ENCODE measurements around the gene NOXA1.
A peak's percentile ranks its signal among the peaks of the same experiment; 100 is the strongest.

NOXA1 gene

DNA sequence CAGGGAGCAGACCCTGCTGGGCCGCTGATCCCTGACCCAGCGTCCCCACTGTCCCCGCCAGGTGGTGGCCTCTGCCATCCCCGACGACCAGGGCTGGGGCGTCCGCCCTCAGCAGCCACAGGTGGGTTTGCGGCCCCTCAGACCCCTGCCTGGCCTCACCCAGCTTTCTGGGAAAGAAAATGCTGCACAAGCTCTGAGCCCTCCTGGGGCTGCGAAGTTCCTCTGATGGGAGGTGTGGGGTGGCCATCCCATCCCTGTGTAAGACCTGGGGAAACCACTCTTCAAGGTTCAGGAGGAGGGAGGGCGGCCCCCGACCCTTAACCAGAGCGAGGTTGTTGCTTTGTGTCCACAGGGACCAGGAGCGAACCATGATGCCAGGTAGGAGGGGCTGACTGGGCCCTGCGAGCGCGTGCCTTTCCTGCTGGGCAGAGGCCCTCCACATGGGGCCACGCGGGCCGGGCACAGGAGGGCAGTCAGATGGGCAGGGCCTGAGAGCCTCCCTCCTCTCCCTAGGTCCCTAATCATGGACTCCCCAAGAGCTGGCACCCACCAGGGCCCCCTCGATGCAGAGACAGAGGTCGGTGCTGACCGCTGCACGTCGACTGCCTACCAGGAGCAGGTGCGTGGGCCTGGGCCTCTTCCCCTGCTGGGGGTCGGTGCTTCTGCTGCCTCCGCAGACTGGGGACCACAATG, 7.7 kb downstream of the NOXA1 start:
- peaks cover 95% of the 10 kb centered on the region for H3K4me1 ChIP-seq
- TF ChIP-seq Cebpa-rat (IDR thresholded peaks at IDR 0.05): no peak
- 0 out of 2 replicates have a peak, but pooled peaks cover 6% of the 10 kb centered on the region for H4K20me1 ChIP-seq
- H3K4me3 ChIP-seq: peak overlapping the region; percentile 54; the same call in 1 of the 2 replicates
- peaks cover 5% of the 10 kb centered on the region; the same call in 1 of the 2 replicates for H3K27me3 ChIP-seq
- H3K36me3 ChIP-seq: no peaks in the 10 kb centered on the region
- H3K9me3 ChIP-seq: no peaks in the 10 kb centered on the region
- peak overlapping the region; percentile 68 for H3K27ac ChIP-seq
- H3K9ac ChIP-seq: peak overlapping the region; percentile 48
- peak overlapping the region; percentile 94 for H3K4me2 ChIP-seq

DNA sequence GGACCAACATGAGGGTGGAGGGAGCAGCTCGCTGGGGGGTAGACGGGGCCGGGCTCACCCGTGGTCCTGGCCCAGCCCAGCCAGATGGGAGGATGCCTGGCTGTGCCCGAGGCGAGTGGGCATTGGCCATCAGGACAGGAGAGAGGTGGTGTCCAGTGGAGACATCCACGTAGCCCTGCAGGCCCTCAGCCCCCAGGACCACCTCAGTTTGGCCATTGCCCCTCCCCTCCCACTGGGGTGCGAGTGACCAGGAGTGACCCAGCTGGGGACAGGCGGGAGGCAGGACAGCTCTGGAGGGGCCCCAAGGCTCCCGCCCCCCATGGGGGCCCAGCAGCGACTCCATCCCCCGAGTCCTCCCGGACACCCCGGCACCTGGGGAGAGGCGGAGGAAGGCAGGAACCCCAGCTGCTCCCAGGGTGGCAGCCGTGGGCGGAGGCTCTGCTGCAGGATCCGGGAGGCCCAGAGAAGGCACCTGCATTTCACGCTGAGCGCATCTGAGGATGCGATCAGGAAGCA, 8.3 kb downstream of the NOXA1 start:
- no peak for TF ChIP-seq Cebpa-rat (IDR thresholded peaks at IDR 0.05)
- Histone ChIP-seq H3K4me2 (peak overlapping the region; percentile 94), H3K27me3 (peaks cover under 1% of the 10 kb centered on the region; the same call in 1 of the 2 replicates), H3K27ac (peak overlapping the region; percentile 68), H3K4me1 (peaks cover 95% of the 10 kb centered on the region), H3K36me3 (no peaks in the 10 kb centered on the region), H3K9ac (peak overlapping the region; percentile 48; the same call in 1 of the 2 replicates), H3K4me3 (peak overlapping the region; percentile 54; the same call in 1 of the 2 replicates), H4K20me1 (0 out of 2 replicates have a peak, but pooled peaks cover 6% of the 10 kb centered on the region), H3K9me3 (no peaks in the 10 kb centered on the region)

DNA sequence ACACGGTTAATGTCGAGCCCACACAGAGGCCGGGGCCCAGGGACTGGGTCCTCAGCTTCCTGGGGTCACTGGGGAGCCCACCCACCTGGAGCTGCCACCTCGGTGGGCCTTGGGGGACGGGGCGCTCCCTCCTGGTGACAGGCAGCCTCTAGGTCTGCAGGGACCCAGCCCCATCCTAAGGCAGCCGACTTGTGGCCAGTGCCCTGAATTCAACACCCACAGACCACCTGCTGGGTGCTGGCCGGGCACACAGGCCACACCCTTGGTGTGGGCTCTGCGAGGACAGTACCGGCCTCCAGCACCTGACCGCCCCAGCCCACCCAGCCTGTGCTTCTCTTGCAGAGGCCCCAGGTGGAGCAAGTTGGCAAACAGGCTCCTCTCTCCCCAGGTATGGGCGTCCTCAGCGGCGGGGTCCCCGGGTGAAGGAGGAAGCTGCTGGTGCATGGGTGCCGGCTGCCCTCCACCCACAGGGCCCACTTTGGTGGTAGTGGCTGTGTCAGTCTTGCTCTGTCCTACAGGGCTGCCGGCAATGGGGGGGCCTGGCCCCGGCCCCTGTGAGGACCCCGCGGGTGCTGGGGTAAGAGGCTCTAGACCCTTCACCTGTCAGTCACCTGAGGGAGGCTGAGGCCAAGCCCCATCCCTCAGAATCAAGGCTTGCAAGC, 9.6 kb downstream of the NOXA1 start:
- no peaks in the 10 kb centered on the region for H3K27me3 ChIP-seq
- no peaks in the 10 kb centered on the region for H3K36me3 ChIP-seq
- peak overlapping the region; percentile 31; the same call in 1 of the 2 replicates for H3K27ac ChIP-seq
- H4K20me1 ChIP-seq: 0 out of 2 replicates have a peak, but pooled peaks cover 6% of the 10 kb centered on the region
- H3K4me2 ChIP-seq: peak overlapping the region; percentile 94
- H3K9me3 ChIP-seq: no peaks in the 10 kb centered on the region
- no peak overlapping the region for H3K4me3 ChIP-seq
- TF ChIP-seq Cebpa-rat (IDR thresholded peaks at IDR 0.05): no peak
- H3K4me1 ChIP-seq: peaks cover 99% of the 10 kb centered on the region
- no peak overlapping the region for H3K9ac ChIP-seq

GRCh38 chr9:137433349-137433915, 10.2 kb downstream of the NOXA1 start:
- no peaks in the 10 kb centered on the region for H3K36me3 ChIP-seq
- no peak for TF ChIP-seq Cebpa-rat (IDR thresholded peaks at IDR 0.05)
- no peaks in the 10 kb centered on the region for H3K9me3 ChIP-seq
- H3K4me2 ChIP-seq: peak overlapping the region; percentile 94
- H4K20me1 ChIP-seq: 0 out of 2 replicates have a peak, but pooled peaks cover 6% of the 10 kb centered on the region
- H3K9ac ChIP-seq: no peak overlapping the region
- no peaks in the 10 kb centered on the region for H3K27me3 ChIP-seq
- H3K27ac ChIP-seq: peak overlapping the region; percentile 31
- no peak overlapping the region for H3K4me3 ChIP-seq
- peaks cover 99% of the 10 kb centered on the region for H3K4me1 ChIP-seq

- no peaks in the 10 kb centered on the region for H3K9me3 ChIP-seq
- no peak overlapping the region for H3K9ac ChIP-seq
- H3K4me3 ChIP-seq: no peak overlapping the region
- H3K4me2 ChIP-seq: peak overlapping the region; percentile 94
- H3K27me3 ChIP-seq: no peaks in the 10 kb centered on the region
- 0 out of 2 replicates have a peak, but pooled peaks cover 6% of the 10 kb centered on the region for H4K20me1 ChIP-seq
- TF ChIP-seq Cebpa-rat (IDR thresholded peaks at IDR 0.05): no peak
- no peaks in the 10 kb centered on the region for H3K36me3 ChIP-seq
- peaks cover 98% of the 10 kb centered on the region for H3K4me1 ChIP-seq
- H3K27ac ChIP-seq: peak overlapping the region; percentile 31; the same call in 1 of the 2 replicates
These were observed 10.8 kb downstream of the NOXA1 start for GRCh38 chr9:137433916-137434431.

GRCh38 chr9:137434498-137435380, 11.5 kb downstream of the NOXA1 start:
- Histone ChIP-seq H3K9ac (no peak overlapping the region), H3K36me3 (no peaks in the 10 kb centered on the region), H3K4me2 (peak overlapping the region; percentile 94), H4K20me1 (0 out of 2 replicates have a peak, but pooled peaks cover 6% of the 10 kb centered on the region), H3K27me3 (no peaks in the 10 kb centered on the region), H3K9me3 (no peaks in the 10 kb centered on the region), H3K27ac (no peak overlapping the region; the same call in 1 of the 2 replicates), H3K4me3 (no peak overlapping the region), H3K4me1 (peaks cover 91% of the 10 kb centered on the region)
- TF ChIP-seq Cebpa-rat (IDR thresholded peaks at IDR 0.05): no peak

GRCh38 chr9:137435381-137435891, 12.2 kb downstream of the NOXA1 start:
- H3K36me3 ChIP-seq: no peaks in the 10 kb centered on the region
- no peaks in the 10 kb centered on the region for H3K27me3 ChIP-seq
- no peak for TF ChIP-seq Cebpa-rat (IDR thresholded peaks at IDR 0.05)
- H3K9me3 ChIP-seq: no peaks in the 10 kb centered on the region
- peak overlapping the region; percentile 60 for H3K27ac ChIP-seq
- H3K4me1 ChIP-seq: peaks cover 84% of the 10 kb centered on the region
- H4K20me1 ChIP-seq: 0 out of 2 replicates have a peak, but pooled peaks cover 6% of the 10 kb centered on the region
- peak overlapping the region; percentile 94 for H3K4me2 ChIP-seq
- H3K9ac ChIP-seq: peak overlapping the region; percentile 45
- H3K4me3 ChIP-seq: no peak overlapping the region

- Histone ChIP-seq H3K27me3 (peaks cover 1% of the 10 kb centered on the region; the same call in 1 of the 2 replicates), H3K9me3 (no peaks in the 10 kb centered on the region), H3K27ac (peak overlapping the region; percentile 60), H3K4me2 (peak overlapping the region; percentile 94), H3K4me3 (no peak overlapping the region), H3K36me3 (no peaks in the 10 kb centered on the region), H4K20me1 (no peaks in the 10 kb centered on the region), H3K9ac (peak overlapping the region; percentile 45), H3K4me1 (peaks cover 76% of the 10 kb centered on the region)
- TF ChIP-seq Cebpa-rat (IDR thresholded peaks at IDR 0.05): no peak
These were observed 13.0 kb downstream of the NOXA1 start for GRCh38 chr9:137435980-137436760.

Data from BLaER1 (cell line).